GM04503 (cell line): ENCODE data around the gene CXCL1.

Experiments used
- DNase-seq: peaks from one replicate; pipeline ENCODE4 v3.0.0-alpha.2; 2012; ENCODE audit warnings: low read depth

Gene CXCL1

GRCh38 chr4:73852771-73853170 lies 16.4 kb upstream of the CXCL1 start:
- DNase-seq = no peak

GRCh38 chr4:73853246-73853704 lies 15.9 kb upstream of the CXCL1 start, which contains the start of gene PF4V1:
TSS of gene PF4V1 (plus strand) at chr4:73853296. CDS start at chr4:73853363, 67 bp downstream.
- no peak for DNase-seq

GRCh38 chr4:73853718-73854473 lies 15.3 kb upstream of the CXCL1 start:
- DNase-seq = no peak

GRCh38 chr4:73855406-73855805 lies 13.8 kb upstream of the CXCL1 start:
- no peak for DNase-seq

GRCh38 chr4:73856518-73856917 lies 12.7 kb upstream of the CXCL1 start:
- DNase-seq = peak; percentile 54

GRCh38 chr4:73859614-73860088 lies 9.5 kb upstream of the CXCL1 start:
- DNase-seq = peak; percentile 19

GRCh38 chr4:73860181-73860580 lies 9.0 kb upstream of the CXCL1 start:
- DNase-seq = no peak

DNA sequence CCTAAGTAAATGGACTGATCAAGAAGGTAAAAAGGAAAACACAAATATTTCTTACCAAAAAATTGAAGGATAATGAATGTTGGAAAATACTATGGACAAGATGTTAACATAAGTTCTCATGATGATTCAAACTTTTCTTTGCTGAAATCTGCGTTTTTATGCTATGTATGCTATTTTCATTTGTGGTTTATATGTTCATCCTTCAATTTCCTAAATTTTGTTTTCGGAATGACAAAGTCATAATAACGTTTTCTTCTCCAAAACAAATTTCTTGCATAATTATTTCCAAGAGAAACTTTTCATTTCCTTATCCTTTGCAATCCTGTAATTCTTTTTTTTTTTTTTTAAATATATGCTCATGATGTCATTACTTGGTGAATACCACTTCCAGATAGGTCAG lies 8.3 kb upstream of the CXCL1 start:
- no peak for DNase-seq

DNA sequence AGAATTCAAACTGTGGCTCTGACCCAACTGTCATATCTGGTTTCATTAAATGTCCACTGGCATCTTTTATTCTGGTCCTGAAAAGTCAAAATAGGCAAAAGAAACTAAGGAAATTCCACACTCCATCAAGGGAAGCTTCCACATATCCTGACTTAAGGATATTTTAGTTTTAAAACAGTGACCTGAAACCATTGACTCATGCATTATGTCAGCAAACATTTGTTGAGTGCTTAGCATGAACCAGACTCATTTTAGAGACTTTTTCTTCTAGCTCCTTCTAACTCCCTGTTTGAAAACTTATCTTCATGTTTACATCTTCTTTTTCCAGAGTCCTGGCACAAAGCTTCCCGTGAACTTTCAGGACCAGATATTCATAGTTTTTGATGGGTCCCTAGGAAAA lies 6.9 kb upstream of the CXCL1 start:
- no peak for DNase-seq

GRCh38 chr4:73864365-73864764 lies 4.8 kb upstream of the CXCL1 start:
- no peak for DNase-seq

DNA sequence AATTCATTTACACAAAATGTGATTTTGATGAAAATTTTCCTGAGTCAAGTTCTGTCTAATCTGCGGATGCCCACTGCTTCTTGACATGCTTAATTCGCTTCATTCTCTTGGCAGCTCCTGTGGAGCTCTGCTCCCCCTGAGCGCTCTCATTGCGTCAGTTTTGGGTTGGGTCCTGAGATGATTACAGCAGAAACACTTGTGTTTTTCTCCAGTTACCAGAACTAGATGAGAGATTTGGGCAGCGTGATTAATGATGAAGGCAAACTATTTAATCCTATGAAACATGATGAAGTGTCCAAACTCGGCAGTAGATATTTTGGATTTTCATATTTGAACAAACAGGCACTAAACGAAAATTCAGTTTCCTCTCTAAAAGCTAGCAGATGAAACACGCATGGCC lies 4.2 kb upstream of the CXCL1 start:
- no peak for DNase-seq

DNA sequence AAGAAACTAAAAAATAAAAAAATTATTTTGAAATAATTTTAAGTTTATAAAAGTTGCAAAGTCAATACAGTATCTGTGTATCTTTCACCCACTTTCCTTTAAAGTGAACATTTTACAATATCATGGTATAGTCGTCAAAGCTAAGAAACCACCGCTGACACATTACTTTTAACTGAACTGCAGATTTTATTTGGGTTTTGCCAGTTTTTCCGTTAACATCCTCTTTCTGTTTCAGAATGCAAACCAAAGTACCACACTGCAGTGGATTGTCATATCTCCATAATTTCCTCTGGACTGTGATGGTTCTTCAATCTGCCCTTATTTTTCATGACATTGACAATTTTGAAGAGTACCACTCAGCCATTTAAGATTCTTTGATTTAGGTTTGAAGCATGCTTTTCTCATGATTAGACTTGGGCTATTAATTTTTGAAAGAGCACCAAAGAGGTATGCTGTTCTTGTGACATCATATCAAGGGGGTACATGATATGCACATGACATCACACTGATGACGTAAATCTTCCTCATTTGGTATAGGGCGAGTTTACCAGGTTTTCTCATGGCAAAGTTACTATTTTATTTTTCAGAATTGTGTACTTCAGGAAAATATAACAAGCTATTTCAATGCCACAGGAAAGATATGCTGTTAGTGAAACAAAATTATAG lies 3.6 kb upstream of the CXCL1 start:
- DNase-seq = no peak

GRCh38 chr4:73866246-73866645 lies 2.9 kb upstream of the CXCL1 start:
- DNase-seq = no peak

DNA sequence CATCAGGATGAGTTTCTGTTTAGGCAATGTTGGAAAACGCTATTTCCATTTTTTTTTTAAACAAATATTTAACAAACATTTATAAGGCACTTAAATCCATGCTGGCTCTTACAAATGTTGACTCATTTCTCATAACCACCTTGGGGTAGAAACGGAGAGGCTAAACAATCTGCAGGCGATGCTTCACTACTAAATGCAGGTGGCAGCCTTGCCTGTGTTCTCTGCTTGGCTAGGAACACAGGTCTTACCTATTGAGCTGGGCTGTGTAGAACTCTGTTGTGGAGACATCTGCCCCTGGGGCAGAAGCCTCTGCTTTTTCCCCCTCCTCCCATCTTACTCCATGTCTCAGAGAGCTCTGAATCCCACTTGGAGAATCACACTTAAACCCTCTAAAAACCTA lies 1.4 kb upstream of the CXCL1 start:
- no peak for DNase-seq

GRCh38 chr4:73868206-73869129 lies 725 bp upstream of the CXCL1 start:
- DNase-seq = no peak

GRCh38 chr4:73870260-73870659 lies 1.1 kb downstream of the CXCL1 start:
- no peak for DNase-seq

- DNase-seq = no peak
Measured at GRCh38 chr4:73870768-73871167, 1.6 kb downstream of the CXCL1 start.

DNA sequence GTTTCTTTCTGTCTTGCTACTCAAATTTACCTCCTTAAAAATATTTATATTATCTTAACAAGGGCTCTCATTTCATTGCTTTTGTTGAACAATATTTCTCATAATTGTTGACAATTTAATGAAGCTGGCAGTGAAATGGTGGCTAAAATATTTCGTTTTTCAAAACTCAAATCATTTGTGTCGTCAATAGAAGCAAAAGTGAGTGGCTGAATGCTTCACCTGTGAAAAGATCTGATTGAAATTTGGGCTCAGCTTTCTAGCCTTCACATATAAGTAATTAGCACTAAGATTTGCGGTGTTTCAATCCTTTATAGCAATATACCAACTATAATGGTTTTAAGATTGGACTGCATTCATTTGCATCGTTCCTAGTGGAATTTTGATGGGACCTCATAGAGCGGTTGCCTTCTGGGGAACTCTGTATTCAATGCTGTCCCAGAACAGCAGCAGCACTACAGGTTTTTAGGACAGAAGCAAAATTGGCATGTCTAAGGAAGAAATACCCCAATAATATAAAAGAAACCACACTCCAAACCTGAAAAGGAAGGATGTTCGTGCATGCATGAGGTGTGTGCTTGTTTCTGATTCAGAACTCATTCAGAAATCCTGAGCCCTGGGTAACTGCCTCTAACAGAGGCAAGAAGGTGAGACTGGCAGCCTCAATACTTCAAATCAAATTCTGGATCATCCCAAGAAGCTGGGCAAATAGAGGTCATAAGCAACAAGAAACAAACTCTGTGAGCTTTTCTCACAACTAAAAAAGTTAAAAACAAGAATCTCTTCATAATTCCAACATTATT lies 2.5 kb downstream of the CXCL1 start:
- DNase-seq = no peak

- no peak for DNase-seq
Measured at GRCh38 chr4:73872316-73873108, 3.3 kb downstream of the CXCL1 start.

GRCh38 chr4:73874386-73874785 lies 5.2 kb downstream of the CXCL1 start:
- DNase-seq = no peak

DNA sequence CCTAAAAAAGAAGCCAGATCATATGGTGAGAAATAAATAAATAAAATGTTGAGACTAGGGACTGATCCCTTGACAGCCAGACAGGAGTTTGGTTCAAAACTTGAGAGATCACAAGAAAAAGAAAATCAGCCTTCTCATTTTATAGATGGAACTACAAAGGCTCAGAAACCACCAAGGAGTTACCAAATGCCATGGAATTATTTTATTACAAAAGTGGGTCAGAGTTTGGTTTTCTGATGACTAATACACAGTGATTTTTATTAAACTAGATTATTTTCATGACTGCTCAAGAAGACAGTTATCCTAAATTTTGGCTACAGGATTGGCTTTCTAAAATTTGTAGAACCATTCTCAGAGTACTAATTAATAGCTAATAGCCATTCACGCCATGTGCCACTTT lies 6.2 kb downstream of the CXCL1 start:
- no peak for DNase-seq
